A673 (cell line): ENCODE measurements around the gene BBX. TPM values are rescaled to one million over a fixed set of nuclear protein-coding genes. Genes with fewer than 3 reads are reported as not detected.

Source experiments
- BruUV-seq: library from RNA; stranded (reverse); fragments of 400-500 nt; replicated peaks from 2 replicates; lab custom pipeline; 2021; lab: Mats Ljungman, UMichigan
- CTCF ChIA-PET: fragments of 300-600 bp; sonication (Branson Sonifier 250); formaldehyde crosslinking; loops from one replicate; lab custom pipeline; 2022; ENCODE audit warnings: antibody characterized with exemption; lab: Charles Lee
- POLR2A ChIA-PET: fragments of 300-600 bp; sonication (Branson Sonifier 250); formaldehyde crosslinking; loops from one replicate; lab custom pipeline; 2022; ENCODE audit warnings: antibody characterized with exemption; ENCODE audit not compliant: low non-redundant PET; lab: Charles Lee
- DNase-seq: peaks from one replicate; pipeline ENCODE4 v3.0.0-alpha.2; 2015; ENCODE audit warnings: low spot score
- H3K27ac ChIP-seq: fragments of 200-600 bp; sonication (generic); 2 replicates; pipeline ENCODE4 v1.5.1; 2016; ENCODE audit warnings: mixed run types, low read depth, mild to moderate bottlenecking, mixed read lengths, antibody characterized with exemption, low read length; ENCODE audit not compliant: poor library complexity, severe bottlenecking
- H3K27me3 ChIP-seq: fragments of 200-600 bp; sonication (generic); replicated peaks from 2 replicates; pipeline ENCODE4 v1.6.1; 2017; ENCODE audit warnings: mixed run types, low read depth, mild to moderate bottlenecking, mixed read lengths, antibody characterized with exemption, low read length; ENCODE audit not compliant: insufficient read depth, poor library complexity
- H3K36me3 ChIP-seq: fragments of 200-600 bp; sonication (generic); 2 replicates; pipeline ENCODE4 v1.6.1; 2016; ENCODE audit warnings: mixed run types, mild to moderate bottlenecking, mixed read lengths, antibody characterized with exemption, low read length; ENCODE audit not compliant: insufficient read depth, poor library complexity, severe bottlenecking
- H3K4me1 ChIP-seq: fragments of 200-600 bp; sonication (generic); 2 replicates; pipeline ENCODE4 v1.6.1; 2017; ENCODE audit warnings: mixed run types, mild to moderate bottlenecking, mixed read lengths, antibody characterized with exemption, low read length; ENCODE audit not compliant: insufficient read depth, poor library complexity, severe bottlenecking
- H3K4me3 ChIP-seq: fragments of 200-600 bp; sonication (generic); 2 replicates; pipeline ENCODE4 v1.5.1; 2016; ENCODE audit warnings: low read depth, mixed run types, mild to moderate bottlenecking, mixed read lengths, low read length; ENCODE audit not compliant: poor library complexity, severe bottlenecking
- H3K9me3 ChIP-seq: fragments of 200-600 bp; sonication (generic); 2 replicates; pipeline ENCODE4 v1.6.1; 2016; ENCODE audit warnings: mixed run types, low read depth, mild to moderate bottlenecking, mixed read lengths, antibody characterized with exemption, low read length; ENCODE audit not compliant: poor library complexity, severe bottlenecking
- EZH2 ChIP-seq: fragments of 200-600 bp; sonication (generic); IDR thresholded peaks from 2 replicates; pipeline ENCODE4 v1.6.1; 2017; ENCODE audit warnings: borderline replicate concordance, low read depth, mild to moderate bottlenecking, mixed read lengths, antibody characterized with exemption, low read length; ENCODE audit not compliant: poor library complexity, severe bottlenecking
- intact Hi-C: fragments of 100-400 bp; cut with micrococcal nuclease; formaldehyde crosslinking; loops from one replicate; pipeline ENCODE4 v1.10.0; 2022; ENCODE audit not compliant: unreplicated experiment
- total RNA-seq: library from RNA; stranded (reverse); gene quantifications from 2 replicates; pipeline ENCODE4 v1.2.3, GENCODE V29; 2021
- TF ChIP-seq, protein P1 (sequence below): fragments of 300-800, 200-600 bp; sonication (generic); conservative IDR thresholded peaks from 2 replicates; pipeline ENCODE4 v1.5.1; 2017; ENCODE audit warnings: low read depth, mild to moderate bottlenecking, antibody characterized with exemption, low read length, moderate library complexity, mixed read lengths

The BBX gene
- total RNA-seq, 1 experiment from 2014 or later: 28.9 TPM

DNA sequence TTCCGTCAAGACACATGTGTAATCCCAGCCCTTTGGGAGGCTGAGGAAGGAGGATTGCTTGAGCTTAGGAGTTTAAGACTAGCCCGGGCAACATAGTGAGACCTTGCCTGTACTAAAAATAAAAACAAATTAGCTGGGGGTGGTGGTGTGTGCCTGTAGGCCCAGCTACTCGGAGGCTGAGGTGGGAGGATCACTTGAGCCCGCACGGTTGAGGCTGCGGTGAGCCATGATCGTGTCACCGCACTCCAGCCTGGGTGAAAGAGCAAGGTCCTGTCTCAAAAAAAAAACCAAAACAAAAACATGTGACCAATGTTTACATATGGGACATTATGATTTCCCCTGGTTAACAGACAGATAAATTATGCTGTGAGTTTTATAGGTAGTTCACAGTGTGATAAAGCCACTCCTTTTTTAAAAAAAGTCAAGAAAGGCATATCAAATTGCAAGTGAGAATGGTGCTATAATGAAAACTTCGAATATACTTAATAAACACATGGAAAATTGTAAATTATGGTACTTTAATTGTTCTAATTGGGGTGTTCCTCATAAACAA lies 9.2 kb downstream of the BBX start:
- no peaks in the 10 kb centered on the region for H3K9me3 ChIP-seq
- POLR2A ChIA-PET: no interaction called here
- intact Hi-C loops: no loop called here

DNA sequence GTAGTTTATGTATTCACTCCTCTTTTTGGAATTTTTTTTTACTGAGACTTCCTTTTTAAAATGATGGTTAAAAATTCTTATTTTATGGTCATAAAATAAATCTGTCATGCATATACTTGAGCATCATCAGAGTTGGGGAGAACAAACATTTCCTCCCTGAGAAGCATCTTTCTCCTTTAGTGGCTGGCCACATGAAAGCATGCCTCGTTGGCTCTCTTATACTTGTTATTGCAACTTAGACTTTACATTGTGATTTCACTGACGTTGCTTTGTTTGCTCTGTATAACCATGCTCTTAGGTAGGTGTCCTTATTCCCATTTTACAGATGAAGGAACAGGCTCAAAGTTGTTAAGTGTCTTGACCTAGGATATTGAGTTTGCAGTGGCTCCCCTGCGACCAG lies 18.1 kb downstream of the BBX start:
- TF ChIP-seq EZH2: no peak
- TF ChIP-seq, protein P1, sequence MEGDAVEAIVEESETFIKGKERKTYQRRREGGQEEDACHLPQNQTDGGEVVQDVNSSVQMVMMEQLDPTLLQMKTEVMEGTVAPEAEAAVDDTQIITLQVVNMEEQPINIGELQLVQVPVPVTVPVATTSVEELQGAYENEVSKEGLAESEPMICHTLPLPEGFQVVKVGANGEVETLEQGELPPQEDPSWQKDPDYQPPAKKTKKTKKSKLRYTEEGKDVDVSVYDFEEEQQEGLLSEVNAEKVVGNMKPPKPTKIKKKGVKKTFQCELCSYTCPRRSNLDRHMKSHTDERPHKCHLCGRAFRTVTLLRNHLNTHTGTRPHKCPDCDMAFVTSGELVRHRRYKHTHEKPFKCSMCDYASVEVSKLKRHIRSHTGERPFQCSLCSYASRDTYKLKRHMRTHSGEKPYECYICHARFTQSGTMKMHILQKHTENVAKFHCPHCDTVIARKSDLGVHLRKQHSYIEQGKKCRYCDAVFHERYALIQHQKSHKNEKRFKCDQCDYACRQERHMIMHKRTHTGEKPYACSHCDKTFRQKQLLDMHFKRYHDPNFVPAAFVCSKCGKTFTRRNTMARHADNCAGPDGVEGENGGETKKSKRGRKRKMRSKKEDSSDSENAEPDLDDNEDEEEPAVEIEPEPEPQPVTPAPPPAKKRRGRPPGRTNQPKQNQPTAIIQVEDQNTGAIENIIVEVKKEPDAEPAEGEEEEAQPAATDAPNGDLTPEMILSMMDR: no peak
- POLR2A ChIA-PET: no interaction called here
- Histone ChIP-seq H3K4me3 (no peak overlapping the region), H3K9me3 (no peaks in the 10 kb centered on the region), H3K36me3 (no peaks in the 10 kb centered on the region), H3K4me1 (no peaks in the 10 kb centered on the region), H3K27me3 (no peaks in the 10 kb centered on the region), H3K27ac (no peak overlapping the region)
- DNase-seq: no peak
- CTCF ChIA-PET: no interaction called here
- BruUV-seq: no TSS peak
- intact Hi-C loops: loop anchor here (10.0 kb wide), 1 partner anchor 266 kb away; no protein-coding TSS in a partner anchor

More for the DNA sequence above, 9.2 kb downstream of the BBX start:
- no peaks in the 10 kb centered on the region for H3K4me1 ChIP-seq
- no peaks in the 10 kb centered on the region for H3K27me3 ChIP-seq
- H3K27ac ChIP-seq: no peak overlapping the region
- BruUV-seq: no TSS peak
- no peak for TF ChIP-seq EZH2
- TF ChIP-seq, protein P1: no peak
- CTCF ChIA-PET: no interaction called here
- no peak overlapping the region for H3K4me3 ChIP-seq
- DNase-seq: no peak
- no peaks in the 10 kb centered on the region for H3K36me3 ChIP-seq

- Histone ChIP-seq H3K9me3 (no peaks in the 10 kb centered on the region), H3K27ac (no peak overlapping the region), H3K36me3 (no peaks in the 10 kb centered on the region), H3K4me3 (no peak overlapping the region), H3K4me1 (no peaks in the 10 kb centered on the region), H3K27me3 (no peaks in the 10 kb centered on the region)
- TF ChIP-seq EZH2: no peak
- TF ChIP-seq, protein P1: no peak
- POLR2A ChIA-PET: no interaction called here
- intact Hi-C loops: loop anchor here (10.0 kb wide), 1 partner anchor 268 kb away; no protein-coding TSS in a partner anchor
- CTCF ChIA-PET: no interaction called here
- no TSS peak for BruUV-seq
- DNase-seq: no peak
Observed at GRCh38 chr3:107542665-107543064, 19.9 kb downstream of the BBX start.
